Measurements from ENCODE around the gene MMD.
"Not testable (repeated sequence)": the region's sequence is repeated elsewhere in the genome, so short reads cannot be mapped to it uniquely, and the experiment has no call there.

Gene MMD

DNA sequence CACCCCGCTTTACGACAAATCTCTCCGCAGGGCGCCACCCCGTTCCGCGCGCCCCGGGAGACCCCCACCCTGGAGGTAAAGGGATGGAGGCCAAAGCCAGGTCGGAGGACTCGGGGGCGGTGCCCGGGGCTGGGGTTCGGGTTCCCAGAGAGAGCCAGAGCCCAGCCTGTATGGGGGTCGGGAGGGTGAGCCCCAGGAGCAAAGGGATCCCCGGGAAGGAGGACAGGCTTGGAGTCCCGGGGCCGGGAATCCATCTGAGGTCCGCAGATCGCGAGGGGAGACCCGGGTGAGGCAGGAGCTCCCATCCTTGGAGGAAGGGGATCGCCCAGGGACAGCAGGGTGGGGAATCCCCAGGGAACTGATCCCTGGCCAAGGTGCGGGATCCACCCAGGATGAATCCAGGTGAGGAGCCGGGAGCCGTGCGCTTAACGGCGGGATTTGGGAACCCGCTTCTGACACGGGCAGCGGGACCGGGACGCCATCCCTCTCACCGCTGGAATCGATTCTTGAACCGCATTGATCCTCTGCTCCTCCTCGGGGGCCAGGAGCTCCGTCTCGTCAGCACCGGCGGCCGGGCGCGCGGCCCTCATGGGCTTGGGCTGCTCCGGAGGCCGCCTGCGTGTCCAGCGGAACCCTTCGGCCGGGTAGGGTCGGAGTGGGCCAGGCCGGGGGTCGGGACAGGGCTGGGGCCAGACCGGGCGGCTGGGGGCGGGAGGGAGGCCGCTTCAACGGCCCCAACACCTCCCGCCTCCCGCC is at the start of gene MMD:
MMD (minus strand) TSS at position 657 of the 756 bp plus-strand sequence; CDS start at position 517, 140 bp downstream.
- DNase-seq = peak; percentile 48

DNA sequence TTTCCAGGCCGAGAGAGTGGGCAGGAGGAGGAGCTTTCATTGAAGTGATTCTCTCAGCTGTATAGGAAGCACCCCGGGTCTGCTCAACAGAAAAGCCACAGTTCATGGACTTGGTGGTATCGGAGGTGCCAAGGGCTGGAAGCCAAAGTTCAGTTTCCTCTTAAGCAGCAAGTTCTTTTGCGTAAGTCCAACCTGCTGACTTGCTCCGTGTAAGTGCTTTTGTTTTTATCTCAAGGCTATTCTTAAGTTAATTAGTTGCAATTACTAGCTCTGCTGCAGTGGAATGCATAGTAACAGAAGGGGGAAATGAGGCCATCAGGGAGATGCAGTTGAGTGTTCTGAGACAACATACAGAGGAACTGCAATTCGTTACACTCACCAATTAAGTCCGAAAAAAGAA is 45.0 kb upstream of the MMD start:
- DNase-seq = no peak

GRCh38 chr17:55465771-55466170 is 44.1 kb upstream of the MMD start:
- not testable (repeated sequence) for DNase-seq

DNA sequence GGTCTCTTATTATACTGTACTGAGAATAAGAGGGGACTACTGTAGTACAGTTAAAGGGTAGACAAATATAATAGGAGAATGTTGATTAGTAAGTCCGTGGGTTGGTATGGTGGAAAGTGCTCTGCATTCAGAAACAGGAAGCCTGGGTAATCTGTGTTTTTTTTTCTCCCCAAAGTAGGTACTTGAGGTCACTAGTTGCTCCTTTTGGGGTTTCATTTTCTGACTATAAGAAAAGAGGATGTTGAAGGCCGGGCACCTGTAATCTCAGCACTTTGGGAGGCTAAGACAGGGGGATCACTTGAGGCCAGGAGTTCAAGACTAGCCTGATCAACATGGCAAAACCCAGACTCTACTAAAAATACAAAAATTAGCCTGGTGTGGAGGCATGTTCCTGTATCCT is 42.0 kb upstream of the MMD start:
- DNase-seq = no peak

DNA sequence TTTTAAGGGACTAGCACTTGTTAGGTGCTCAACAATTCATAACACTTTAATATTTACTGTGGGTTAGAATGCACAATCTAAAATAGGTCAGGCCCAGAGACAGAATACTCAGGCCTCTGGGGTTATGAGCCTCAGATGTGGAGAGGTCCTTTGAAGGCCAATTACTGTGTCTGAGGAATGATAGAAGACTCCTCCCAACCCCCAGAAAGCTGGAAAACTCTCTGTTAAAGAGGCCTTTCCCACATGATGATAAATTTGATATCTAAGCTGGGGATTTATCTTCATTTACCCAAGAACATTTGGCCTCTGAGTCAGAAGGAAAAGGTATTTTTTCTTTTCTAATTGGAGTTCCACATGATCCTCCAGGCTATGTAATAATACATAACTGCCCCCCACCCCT is 41.1 kb upstream of the MMD start:
- no peak for DNase-seq

DNA sequence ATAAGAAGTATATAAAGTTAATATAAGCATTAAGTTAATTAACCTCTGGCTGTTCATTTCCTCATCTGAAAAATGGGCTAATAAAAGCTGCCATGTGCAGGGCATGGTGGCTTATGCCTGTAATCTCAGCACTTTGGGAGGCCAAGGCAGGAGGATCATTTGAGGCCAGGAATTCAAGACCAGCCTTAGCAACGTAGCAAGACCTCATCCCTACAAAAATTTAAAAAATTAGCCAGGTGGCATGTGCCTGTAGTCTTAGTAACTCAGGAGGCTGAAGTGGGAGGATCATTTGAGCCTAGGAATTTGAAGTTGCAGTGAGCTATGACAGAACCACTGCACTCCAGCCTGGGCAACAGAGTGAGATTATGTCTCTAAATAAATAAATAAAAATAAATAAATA is 40.6 kb upstream of the MMD start:
- no peak for DNase-seq

- no peak for DNase-seq
These were observed 37.3 kb upstream of the MMD start for GRCh38 chr17:55458978-55459377.

DNA sequence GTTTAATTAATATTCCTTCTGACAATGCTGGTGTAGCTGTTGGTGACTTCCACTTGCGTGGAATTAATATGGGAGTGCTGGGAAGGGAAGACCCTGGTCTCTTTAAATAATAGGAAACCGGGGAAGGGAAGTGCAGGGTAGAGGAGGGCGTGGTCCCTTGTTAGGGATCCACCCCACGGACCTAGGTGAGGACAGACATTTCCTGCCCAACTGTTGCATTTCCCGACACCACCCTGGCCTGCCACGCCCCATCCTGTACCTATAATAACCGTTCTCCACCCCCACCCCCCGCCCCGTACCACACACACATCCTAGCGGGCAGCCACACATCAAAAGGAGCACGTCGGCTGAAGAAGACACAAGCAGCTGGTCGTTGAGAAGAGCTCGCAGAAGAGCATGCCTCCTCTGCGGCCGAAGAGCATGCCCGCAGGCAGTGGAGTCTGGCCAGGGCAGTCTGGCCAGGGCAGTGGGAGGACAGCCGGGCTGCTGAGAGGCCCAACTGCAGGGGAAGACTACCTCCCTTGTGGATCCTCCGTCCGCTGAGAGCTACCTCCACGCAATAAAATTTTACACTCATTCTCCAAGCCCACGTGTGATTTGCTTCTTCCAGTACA is 36.8 kb upstream of the MMD start:
- DNase-seq = no peak

DNA sequence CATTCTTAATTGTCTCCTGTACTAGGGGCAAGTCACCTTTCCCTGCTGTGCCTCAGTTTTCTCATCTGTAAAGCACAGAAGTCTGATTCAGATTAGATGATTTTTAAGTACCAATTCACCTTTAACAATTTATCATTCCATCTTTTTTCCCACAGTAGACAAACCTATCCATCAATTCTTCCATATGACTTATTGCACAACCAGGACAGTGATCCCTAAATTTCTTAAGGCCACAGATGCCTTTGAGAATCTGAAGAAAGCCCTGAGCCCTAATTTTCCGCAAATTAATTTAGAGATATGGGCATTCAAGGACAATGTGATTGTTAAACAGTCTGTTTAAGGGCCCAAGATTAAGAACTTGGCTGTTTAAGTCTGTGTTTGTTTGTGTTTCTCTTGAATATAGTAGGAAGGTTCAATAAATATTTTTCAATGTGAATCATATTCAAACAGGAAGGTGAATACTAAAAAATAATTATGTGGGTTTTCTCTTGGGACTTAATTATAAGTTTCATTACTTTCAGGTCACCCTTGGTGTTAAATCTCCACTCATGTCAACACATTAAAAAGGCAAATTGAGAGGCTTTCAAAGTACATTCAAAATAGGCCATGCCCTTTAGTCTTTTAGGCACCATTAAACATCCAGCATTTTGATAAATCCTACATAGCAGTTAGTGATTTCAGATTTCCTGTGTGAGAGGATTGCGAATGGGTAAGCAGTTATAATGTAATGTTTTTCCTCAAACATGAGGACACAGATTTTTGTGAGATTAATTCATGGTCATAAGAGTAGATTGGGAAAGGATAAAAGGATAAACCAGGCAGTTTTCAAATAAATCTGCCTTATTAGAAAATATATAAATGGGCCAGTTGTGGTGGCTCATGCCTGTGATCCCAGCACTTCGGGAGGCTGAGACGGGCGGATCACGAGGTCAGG is 34.9 kb upstream of the MMD start:
- no peak for DNase-seq

- no peak for DNase-seq
These were observed 33.4 kb upstream of the MMD start for GRCh38 chr17:55454906-55455474.

DNA sequence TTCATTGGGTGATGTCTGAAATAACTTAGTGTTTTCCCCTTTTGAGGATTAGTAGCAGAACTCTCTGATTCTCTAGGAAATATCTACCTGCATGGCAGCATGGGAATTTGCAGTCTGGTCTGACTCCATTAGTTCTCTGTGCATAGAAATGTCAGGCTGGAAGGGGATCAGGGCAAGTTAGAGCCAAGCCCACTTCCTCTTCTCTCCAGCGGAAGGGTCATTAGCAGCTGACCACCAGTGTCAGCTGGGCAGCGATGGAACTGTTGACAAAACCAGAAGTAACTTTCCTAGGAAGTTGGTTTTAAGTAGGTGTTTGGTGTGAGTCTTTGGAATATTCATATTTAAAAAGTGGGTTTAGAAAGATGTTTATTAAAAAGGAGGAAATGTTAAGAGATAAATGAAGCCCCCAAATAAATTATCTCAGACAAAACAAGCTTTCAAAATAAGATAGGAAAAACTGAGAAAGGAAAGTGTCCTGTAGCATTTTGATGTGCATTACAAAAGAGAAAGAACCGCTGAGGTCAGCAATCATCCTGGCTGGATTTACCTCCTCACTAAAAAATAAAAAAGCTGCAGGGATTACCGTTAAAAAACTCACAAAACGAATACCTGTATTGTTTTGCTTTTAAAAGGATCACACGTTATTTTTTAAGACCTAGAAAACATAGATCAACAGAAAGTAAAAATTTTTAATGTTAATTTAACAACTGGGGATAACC is 32.4 kb upstream of the MMD start:
- DNase-seq = no peak

GRCh38 chr17:55452139-55452790 is 30.6 kb upstream of the MMD start:
- DNase-seq = no peak

GRCh38 chr17:55451758-55452138 is 30.1 kb upstream of the MMD start:
- no peak for DNase-seq

- no peak for DNase-seq
These were observed 29.6 kb upstream of the MMD start for GRCh38 chr17:55451203-55451641.

- DNase-seq = no peak
These were observed 28.7 kb upstream of the MMD start for GRCh38 chr17:55450232-55450825.

GRCh38 chr17:55448681-55449080 is 27.0 kb upstream of the MMD start:
- no peak for DNase-seq

DNA sequence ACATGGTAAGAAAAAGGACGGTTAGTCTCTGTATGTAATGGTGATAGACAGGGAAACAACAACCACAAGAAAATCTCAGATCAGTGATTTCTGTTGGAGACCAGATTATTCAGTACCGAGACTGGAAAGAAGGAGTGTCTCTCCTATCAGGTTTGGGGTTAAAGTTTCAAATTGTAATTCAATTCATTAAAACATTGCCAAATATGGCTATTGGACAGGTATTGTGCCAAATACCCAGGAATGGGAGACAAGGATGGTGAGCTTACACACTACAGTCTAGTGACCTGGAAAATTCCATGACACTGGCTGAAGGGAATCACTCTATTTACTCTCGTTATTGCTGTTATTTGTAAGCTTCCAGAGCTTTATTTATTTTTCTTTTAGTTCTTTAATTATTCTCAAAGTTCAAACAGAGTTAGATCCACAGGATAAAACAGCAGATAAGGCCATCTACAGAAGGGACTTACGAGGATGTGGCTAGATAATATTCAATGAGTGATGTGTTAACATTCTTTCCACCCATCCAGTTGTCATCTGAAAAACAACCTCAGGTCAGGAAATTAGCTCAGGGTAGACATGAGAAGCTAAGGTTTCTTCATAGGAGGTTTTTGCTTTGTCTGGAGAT is 25.1 kb upstream of the MMD start:
- no peak for DNase-seq

DNA sequence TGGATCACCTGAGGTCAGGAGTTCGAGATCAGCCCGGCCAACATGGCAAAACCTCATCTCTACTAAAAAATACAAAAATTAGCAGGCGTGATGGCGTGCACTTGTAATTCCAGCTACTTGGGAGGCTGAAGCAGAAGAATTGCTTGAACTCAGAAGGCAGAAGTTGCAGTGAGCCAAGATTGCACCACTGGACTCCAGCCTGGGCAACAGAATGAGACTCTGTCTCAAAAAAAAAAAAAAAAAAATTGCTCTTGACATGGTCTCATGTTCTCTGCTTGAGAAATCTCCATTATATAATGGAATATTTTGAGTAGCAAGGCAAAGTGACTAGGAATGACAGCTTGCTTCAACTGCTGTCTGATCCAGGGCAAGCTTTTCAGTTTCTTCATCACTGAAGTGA is 24.4 kb upstream of the MMD start:
- DNase-seq = not testable (repeated sequence)

GRCh38 chr17:55444471-55445441 is 23.1 kb upstream of the MMD start:
- DNase-seq = no peak

GRCh38 chr17:55443904-55444303 is 22.3 kb upstream of the MMD start:
- DNase-seq = no peak
